ENCODE measurements around the gene C19orf38.
A peak's percentile ranks its signal among the peaks of the same experiment; 100 is the strongest.

Gene C19orf38

GRCh38 chr19:10848230-10848856 lies at the start of gene C19orf38:
C19orf38 (plus strand) TSS chr19:10848415; CDS start chr19:10848509, 94 bp downstream.
- peak; percentile 38 for DNase-seq

GRCh38 chr19:10800488-10800887 lies 47.7 kb upstream of the C19orf38 start:
- DNase-seq = no peak

- no peak for DNase-seq
These were observed 45.7 kb upstream of the C19orf38 start for GRCh38 chr19:10802479-10802878.

GRCh38 chr19:10803252-10803651 lies 45.0 kb upstream of the C19orf38 start:
- no peak for DNase-seq

- peak; percentile 16 for DNase-seq
These were observed 43.0 kb upstream of the C19orf38 start for GRCh38 chr19:10805065-10805757.

- DNase-seq = no peak
These were observed 42.4 kb upstream of the C19orf38 start for GRCh38 chr19:10805758-10806247.

GRCh38 chr19:10808937-10809649 lies 39.1 kb upstream of the C19orf38 start:
- DNase-seq = no peak

- DNase-seq = peak; percentile 34
These were observed 38.4 kb upstream of the C19orf38 start for GRCh38 chr19:10809651-10810285.

- no peak for DNase-seq
These were observed 36.7 kb upstream of the C19orf38 start for GRCh38 chr19:10811391-10812111.

- no peak for DNase-seq
These were observed 36.0 kb upstream of the C19orf38 start for GRCh38 chr19:10812196-10812595.

GRCh38 chr19:10812902-10813404 lies 35.3 kb upstream of the C19orf38 start:
- DNase-seq = peak; percentile 57

- no peak for DNase-seq
These were observed 33.1 kb upstream of the C19orf38 start for GRCh38 chr19:10815007-10815536.

- DNase-seq = no peak
These were observed 32.1 kb upstream of the C19orf38 start for GRCh38 chr19:10815969-10816644.

- DNase-seq = no peak
These were observed 31.5 kb upstream of the C19orf38 start for GRCh38 chr19:10816691-10817090.

GRCh38 chr19:10817291-10818038 lies 30.8 kb upstream of the C19orf38 start:
- no peak for DNase-seq

- DNase-seq = no peak
These were observed 29.7 kb upstream of the C19orf38 start for GRCh38 chr19:10818301-10819123.

- DNase-seq = no peak
These were observed 28.8 kb upstream of the C19orf38 start for GRCh38 chr19:10819124-10820060.

GRCh38 chr19:10820173-10820572 lies 28.0 kb upstream of the C19orf38 start:
- DNase-seq = no peak

- DNase-seq = no peak
These were observed 24.5 kb upstream of the C19orf38 start for GRCh38 chr19:10823690-10824089.
